ENCODE measurements around the gene MYOM1.

MYOM1 gene

DNA sequence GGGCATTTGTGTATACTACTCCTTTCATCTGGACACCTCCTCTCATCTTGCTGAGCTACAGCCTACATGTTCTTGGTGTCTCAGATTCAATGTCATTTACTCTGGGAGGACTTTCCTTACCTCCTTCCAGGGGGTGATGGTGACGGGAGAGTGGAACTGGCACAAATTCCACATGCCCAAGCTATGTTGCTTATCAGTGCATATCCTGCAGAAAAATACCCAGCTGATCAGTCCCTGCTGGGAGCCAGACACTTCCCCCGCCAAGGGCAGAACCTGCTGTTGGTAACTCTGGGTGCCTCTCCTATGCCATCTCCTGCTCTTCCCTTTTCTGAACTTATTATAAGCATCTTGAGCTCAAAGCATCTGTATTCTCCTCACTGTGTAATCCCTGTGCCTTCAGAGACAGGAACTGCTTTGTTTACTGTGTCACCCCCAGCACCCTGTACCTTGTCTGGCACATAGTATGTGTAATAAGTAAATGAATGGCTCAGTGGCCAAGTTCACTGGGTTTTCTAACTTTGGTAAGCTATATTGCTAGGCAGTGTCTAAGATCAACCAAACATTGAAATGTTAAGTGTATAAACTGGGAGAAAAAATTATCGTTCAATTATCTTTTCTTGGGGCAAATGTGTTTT lies 119.2 kb downstream of the MYOM1 start:
- TF ChIP-seq, protein P1, sequence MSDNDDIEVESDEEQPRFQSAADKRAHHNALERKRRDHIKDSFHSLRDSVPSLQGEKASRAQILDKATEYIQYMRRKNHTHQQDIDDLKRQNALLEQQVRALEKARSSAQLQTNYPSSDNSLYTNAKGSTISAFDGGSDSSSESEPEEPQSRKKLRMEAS (IDR thresholded peaks at IDR 0.05), result no peak
- TF ChIP-seq EGR1 (IDR thresholded peaks at IDR 0.05) (no peak), EP300 (IDR thresholded peaks at IDR 0.05; ENCODE audit: borderline replicate concordance) (no peak), ZBTB7A (IDR thresholded peaks at IDR 0.05; ENCODE audit: low read depth) (no peak), YY1 (IDR thresholded peaks at IDR 0.05; ENCODE audit: low read depth) (no peak), TAF1 (IDR thresholded peaks at IDR 0.05; ENCODE audit: low read depth) (no peak)
- TF ChIP-seq, protein P2, sequence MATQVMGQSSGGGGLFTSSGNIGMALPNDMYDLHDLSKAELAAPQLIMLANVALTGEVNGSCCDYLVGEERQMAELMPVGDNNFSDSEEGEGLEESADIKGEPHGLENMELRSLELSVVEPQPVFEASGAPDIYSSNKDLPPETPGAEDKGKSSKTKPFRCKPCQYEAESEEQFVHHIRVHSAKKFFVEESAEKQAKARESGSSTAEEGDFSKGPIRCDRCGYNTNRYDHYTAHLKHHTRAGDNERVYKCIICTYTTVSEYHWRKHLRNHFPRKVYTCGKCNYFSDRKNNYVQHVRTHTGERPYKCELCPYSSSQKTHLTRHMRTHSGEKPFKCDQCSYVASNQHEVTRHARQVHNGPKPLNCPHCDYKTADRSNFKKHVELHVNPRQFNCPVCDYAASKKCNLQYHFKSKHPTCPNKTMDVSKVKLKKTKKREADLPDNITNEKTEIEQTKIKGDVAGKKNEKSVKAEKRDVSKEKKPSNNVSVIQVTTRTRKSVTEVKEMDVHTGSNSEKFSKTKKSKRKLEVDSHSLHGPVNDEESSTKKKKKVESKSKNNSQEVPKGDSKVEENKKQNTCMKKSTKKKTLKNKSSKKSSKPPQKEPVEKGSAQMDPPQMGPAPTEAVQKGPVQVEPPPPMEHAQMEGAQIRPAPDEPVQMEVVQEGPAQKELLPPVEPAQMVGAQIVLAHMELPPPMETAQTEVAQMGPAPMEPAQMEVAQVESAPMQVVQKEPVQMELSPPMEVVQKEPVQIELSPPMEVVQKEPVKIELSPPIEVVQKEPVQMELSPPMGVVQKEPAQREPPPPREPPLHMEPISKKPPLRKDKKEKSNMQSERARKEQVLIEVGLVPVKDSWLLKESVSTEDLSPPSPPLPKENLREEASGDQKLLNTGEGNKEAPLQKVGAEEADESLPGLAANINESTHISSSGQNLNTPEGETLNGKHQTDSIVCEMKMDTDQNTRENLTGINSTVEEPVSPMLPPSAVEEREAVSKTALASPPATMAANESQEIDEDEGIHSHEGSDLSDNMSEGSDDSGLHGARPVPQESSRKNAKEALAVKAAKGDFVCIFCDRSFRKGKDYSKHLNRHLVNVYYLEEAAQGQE (IDR thresholded peaks at IDR 0.05; ENCODE audit: low read depth), result no peak

DNA sequence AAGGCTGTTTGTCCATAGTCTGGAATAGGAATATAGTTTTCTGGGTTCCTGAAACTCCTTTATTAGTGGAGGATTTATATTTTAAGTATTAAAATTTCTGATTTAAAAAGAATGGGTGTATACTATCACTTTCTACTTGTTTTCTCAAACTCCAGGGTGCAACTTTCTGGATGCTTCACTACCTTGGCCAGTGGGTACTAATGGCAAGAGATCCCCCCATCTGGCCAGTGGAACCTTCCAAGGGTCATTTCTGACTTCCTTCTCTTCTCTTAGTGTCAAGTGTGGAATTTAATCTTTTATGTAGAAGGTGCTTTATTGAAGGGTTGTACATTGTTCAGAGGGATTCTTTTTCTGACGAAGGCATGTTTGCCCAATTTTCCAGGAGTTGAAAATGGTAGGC lies 120.4 kb downstream of the MYOM1 start:
- TF ChIP-seq EP300 (IDR thresholded peaks at IDR 0.05; ENCODE audit: borderline replicate concordance), result no peak
- TF ChIP-seq TCF12 (IDR thresholded peaks at IDR 0.05; ENCODE audit: low read depth), result no peak
- TF ChIP-seq ZBTB7A (IDR thresholded peaks at IDR 0.05; ENCODE audit: low read depth), result no peak
- TF ChIP-seq TEAD4 (IDR thresholded peaks at IDR 0.05), result no peak
- no peak for TF ChIP-seq TAF1 (IDR thresholded peaks at IDR 0.05; ENCODE audit: low read depth)
- TF ChIP-seq, protein P2 (IDR thresholded peaks at IDR 0.05; ENCODE audit: low read depth), result no peak
- TF ChIP-seq, protein P1 (IDR thresholded peaks at IDR 0.05), result no peak
- TF ChIP-seq YY1 (IDR thresholded peaks at IDR 0.05; ENCODE audit: low read depth), result no peak
- TF ChIP-seq CREB1 (IDR thresholded peaks at IDR 0.05; ENCODE audit: low read depth), result no peak
- TF ChIP-seq CEBPB (IDR thresholded peaks at IDR 0.05), result no peak
- TF ChIP-seq NFIC (IDR thresholded peaks at IDR 0.05), result no peak
- no peak for TF ChIP-seq RAD21 (IDR thresholded peaks at IDR 0.05; ENCODE audit: low read depth)
- TF ChIP-seq, protein P3, sequence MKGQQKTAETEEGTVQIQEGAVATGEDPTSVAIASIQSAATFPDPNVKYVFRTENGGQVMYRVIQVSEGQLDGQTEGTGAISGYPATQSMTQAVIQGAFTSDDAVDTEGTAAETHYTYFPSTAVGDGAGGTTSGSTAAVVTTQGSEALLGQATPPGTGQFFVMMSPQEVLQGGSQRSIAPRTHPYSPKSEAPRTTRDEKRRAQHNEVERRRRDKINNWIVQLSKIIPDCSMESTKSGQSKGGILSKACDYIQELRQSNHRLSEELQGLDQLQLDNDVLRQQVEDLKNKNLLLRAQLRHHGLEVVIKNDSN (IDR thresholded peaks at IDR 0.05), result no peak
- TF ChIP-seq EGR1 (IDR thresholded peaks at IDR 0.05), result no peak
- no peak for TF ChIP-seq FOXM1 (IDR thresholded peaks at IDR 0.05; ENCODE audit: borderline replicate concordance, low read depth)

DNA sequence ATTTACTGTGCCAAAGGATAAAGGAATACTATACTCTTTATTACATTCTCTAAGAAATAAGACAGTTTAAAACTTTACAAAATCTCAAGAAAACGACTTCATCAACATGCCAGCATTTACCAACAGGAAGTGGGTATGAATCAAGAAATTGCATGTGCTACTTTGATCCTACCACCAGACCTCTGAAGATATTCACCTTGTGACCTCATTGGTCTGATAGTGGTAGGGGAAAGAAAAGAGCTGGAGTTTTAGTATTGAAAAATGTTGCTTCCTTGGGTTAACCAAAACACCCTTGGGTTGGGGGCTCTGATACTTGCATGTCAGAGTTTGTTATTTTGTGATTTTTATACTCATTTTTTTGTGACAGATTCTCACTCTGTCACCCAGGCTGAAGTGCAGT lies 122.7 kb downstream of the MYOM1 start:
- TF ChIP-seq CREB1 (IDR thresholded peaks at IDR 0.05; ENCODE audit: low read depth) (no peak), EP300 (IDR thresholded peaks at IDR 0.05; ENCODE audit: borderline replicate concordance) (no peak), CEBPB (IDR thresholded peaks at IDR 0.05) (no peak), RAD21 (IDR thresholded peaks at IDR 0.05; ENCODE audit: low read depth) (no peak), ZBTB7A (IDR thresholded peaks at IDR 0.05; ENCODE audit: low read depth) (no peak), NFIC (IDR thresholded peaks at IDR 0.05) (no peak), FOXM1 (IDR thresholded peaks at IDR 0.05; ENCODE audit: borderline replicate concordance, low read depth) (no peak), EGR1 (IDR thresholded peaks at IDR 0.05) (no peak), TAF1 (IDR thresholded peaks at IDR 0.05; ENCODE audit: low read depth) (no peak), TEAD4 (IDR thresholded peaks at IDR 0.05) (no peak), TCF12 (IDR thresholded peaks at IDR 0.05; ENCODE audit: low read depth) (no peak), YY1 (IDR thresholded peaks at IDR 0.05; ENCODE audit: low read depth) (no peak)
- TF ChIP-seq, protein P2 (IDR thresholded peaks at IDR 0.05; ENCODE audit: low read depth), result no peak
- TF ChIP-seq, protein P1 (IDR thresholded peaks at IDR 0.05), result no peak
- TF ChIP-seq, protein P3 (IDR thresholded peaks at IDR 0.05), result no peak

DNA sequence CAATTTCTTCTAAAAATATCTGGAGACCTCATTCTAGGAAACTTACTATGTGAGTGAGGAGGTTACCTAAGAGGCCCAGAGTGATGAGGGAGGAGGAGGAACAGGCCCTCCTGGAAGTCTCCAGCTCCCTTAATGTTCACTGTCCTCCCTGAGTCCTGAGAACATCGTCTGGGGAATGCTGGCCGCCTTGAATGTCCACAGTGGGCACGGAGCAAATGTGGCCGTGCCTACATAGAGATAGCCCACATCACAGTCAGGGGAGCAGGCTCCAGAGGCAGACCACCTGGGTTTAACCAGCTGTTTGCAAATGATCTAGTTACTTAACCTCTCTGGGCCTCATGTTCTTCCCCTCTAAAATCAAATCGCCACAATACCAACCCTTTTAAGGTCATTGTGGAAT lies 123.8 kb downstream of the MYOM1 start:
- TF ChIP-seq TCF12 (IDR thresholded peaks at IDR 0.05; ENCODE audit: low read depth) (no peak), TEAD4 (IDR thresholded peaks at IDR 0.05) (no peak), RAD21 (IDR thresholded peaks at IDR 0.05; ENCODE audit: low read depth) (no peak), TAF1 (IDR thresholded peaks at IDR 0.05; ENCODE audit: low read depth) (no peak), CEBPB (IDR thresholded peaks at IDR 0.05) (no peak), EGR1 (IDR thresholded peaks at IDR 0.05) (no peak), CREB1 (IDR thresholded peaks at IDR 0.05; ENCODE audit: low read depth) (no peak), YY1 (IDR thresholded peaks at IDR 0.05; ENCODE audit: low read depth) (no peak), EP300 (IDR thresholded peaks at IDR 0.05; ENCODE audit: borderline replicate concordance) (no peak), ZBTB7A (IDR thresholded peaks at IDR 0.05; ENCODE audit: low read depth) (no peak), FOXM1 (IDR thresholded peaks at IDR 0.05; ENCODE audit: borderline replicate concordance, low read depth) (no peak), NFIC (IDR thresholded peaks at IDR 0.05) (no peak)
- TF ChIP-seq, protein P3 (IDR thresholded peaks at IDR 0.05), result no peak
- TF ChIP-seq, protein P2 (IDR thresholded peaks at IDR 0.05; ENCODE audit: low read depth), result no peak
- TF ChIP-seq, protein P1 (IDR thresholded peaks at IDR 0.05), result no peak

Data from Ishikawa (cell line).